SK-N-SH treated with all-trans-retinoic acid at 6 μM for 48 hours (cell line): ENCODE measurements around the gene SDK1.

Experiments used
- ATAC-seq: fragments of 200-7000 bp; cut with Tn5 transposase; 3 replicates; pipeline ENCODE4 v1.9.1; 2020; ENCODE audit warnings: mild to moderate bottlenecking, moderate library complexity
- ARNTL ChIP-seq: fragments of 450-650 bp; formaldehyde crosslinking; IDR thresholded peaks from 2 replicates; pipeline ENCODE4 v1.5.0; 2020; ENCODE audit warnings: low read depth, mild to moderate bottlenecking, moderate library complexity, borderline replicate concordance
- BACH2 ChIP-seq: fragments of 250-450 bp; sonication (Bioruptor Pico); IDR thresholded peaks from 2 replicates; pipeline ENCODE4 v1.9.0; 2021; ENCODE audit warnings: mild to moderate bottlenecking, borderline replicate concordance
- ESRRG ChIP-seq: fragments of 250-450 bp; sonication (Bioruptor Pico); IDR thresholded peaks from 2 replicates; pipeline ENCODE4 v1.6.1; 2021; ENCODE audit warnings: mild to moderate bottlenecking
- GLIS3 ChIP-seq: fragments of 250-450 bp; sonication (Bioruptor Pico); IDR thresholded peaks from 2 replicates; pipeline ENCODE4 v1.5.0; 2020; ENCODE audit warnings: mild to moderate bottlenecking, moderate library complexity
- ISL1 ChIP-seq: fragments of 250-450 bp; sonication (Bioruptor Pico); IDR thresholded peaks from 2 replicates; pipeline ENCODE4 v2.1.2; 2022; ENCODE audit warnings: mild to moderate bottlenecking, moderate library complexity
- OSR1 ChIP-seq: fragments of 250-450 bp; sonication (Bioruptor Pico); IDR thresholded peaks from 2 replicates; pipeline ENCODE4 v1.8.0; 2022; ENCODE audit warnings: moderate library complexity, mild to moderate bottlenecking, inconsistent platforms
- PPARA ChIP-seq: fragments of 250-450 bp; sonication (Bioruptor Pico); IDR thresholded peaks from 2 replicates; pipeline ENCODE4 v1.5.0; 2020; ENCODE audit warnings: mild to moderate bottlenecking, borderline replicate concordance
- RARB ChIP-seq: fragments of 250-450 bp; sonication (Bioruptor Pico); IDR thresholded peaks from 2 replicates; pipeline ENCODE4 v1.8.0; 2021; ENCODE audit warnings: mild to moderate bottlenecking, moderate library complexity
- SNAI2 ChIP-seq: fragments of 250-450 bp; sonication (Bioruptor Pico); IDR thresholded peaks from 2 replicates; pipeline ENCODE4 v1.5.0; 2020; ENCODE audit warnings: mild to moderate bottlenecking, moderate library complexity
- TCF4 ChIP-seq: fragments of 250-450 bp; sonication (Bioruptor Pico); IDR thresholded peaks from 2 replicates; pipeline ENCODE4 v1.8.0; 2021; ENCODE audit warnings: mild to moderate bottlenecking, moderate library complexity, borderline replicate concordance
- TOX ChIP-seq: fragments of 250-450 bp; sonication (Bioruptor Pico); IDR thresholded peaks from 2 replicates; pipeline ENCODE4 v1.8.0; 2021; ENCODE audit warnings: mild to moderate bottlenecking, moderate library complexity, borderline replicate concordance
- ZC3H10 ChIP-seq: fragments of 250-450 bp; sonication (Bioruptor Pico); IDR thresholded peaks from 2 replicates; pipeline ENCODE4 v1.5.1; 2021; ENCODE audit warnings: mild to moderate bottlenecking, moderate library complexity
- ZFP3 ChIP-seq: fragments of 250-450 bp; sonication (Bioruptor Pico); IDR thresholded peaks from 2 replicates; pipeline ENCODE4 v1.5.0; 2020; ENCODE audit warnings: mild to moderate bottlenecking, moderate library complexity
- ZFP30 ChIP-seq: fragments of 450-650 bp; formaldehyde crosslinking; IDR thresholded peaks from 2 replicates; pipeline ENCODE4 v1.5.0; 2022; ENCODE audit warnings: mild to moderate bottlenecking, moderate library complexity
- ZNF565 ChIP-seq: fragments of 450-650 bp; formaldehyde crosslinking; conservative IDR thresholded peaks from 2 replicates; pipeline ENCODE4 v1.5.0; 2020; ENCODE audit warnings: low read depth, mild to moderate bottlenecking, moderate library complexity
- TF ChIP-seq, protein P1 (sequence below): fragments of 250-450 bp; sonication (Bioruptor Pico); IDR thresholded peaks from 2 replicates; pipeline ENCODE4 v1.5.1; 2021; ENCODE audit warnings: mild to moderate bottlenecking, moderate library complexity
- TF ChIP-seq, protein P2 (sequence below): fragments of 250-450 bp; sonication (Bioruptor Pico); IDR thresholded peaks from 2 replicates; pipeline ENCODE4 v1.8.0; 2020; ENCODE audit warnings: mild to moderate bottlenecking, moderate library complexity, borderline replicate concordance
- TF ChIP-seq, protein P3 (sequence below): fragments of 250-450 bp; sonication (Bioruptor Pico); IDR thresholded peaks from 2 replicates; pipeline ENCODE4 v1.5.1; 2020; ENCODE audit warnings: low read depth, mild to moderate bottlenecking, moderate library complexity
- TF ChIP-seq, protein P4 (sequence below): fragments of 250-450 bp; sonication (Bioruptor Pico); IDR thresholded peaks from 2 replicates; pipeline ENCODE4 v1.5.0; 2020; ENCODE audit warnings: mild to moderate bottlenecking, moderate library complexity

SDK1 gene

DNA sequence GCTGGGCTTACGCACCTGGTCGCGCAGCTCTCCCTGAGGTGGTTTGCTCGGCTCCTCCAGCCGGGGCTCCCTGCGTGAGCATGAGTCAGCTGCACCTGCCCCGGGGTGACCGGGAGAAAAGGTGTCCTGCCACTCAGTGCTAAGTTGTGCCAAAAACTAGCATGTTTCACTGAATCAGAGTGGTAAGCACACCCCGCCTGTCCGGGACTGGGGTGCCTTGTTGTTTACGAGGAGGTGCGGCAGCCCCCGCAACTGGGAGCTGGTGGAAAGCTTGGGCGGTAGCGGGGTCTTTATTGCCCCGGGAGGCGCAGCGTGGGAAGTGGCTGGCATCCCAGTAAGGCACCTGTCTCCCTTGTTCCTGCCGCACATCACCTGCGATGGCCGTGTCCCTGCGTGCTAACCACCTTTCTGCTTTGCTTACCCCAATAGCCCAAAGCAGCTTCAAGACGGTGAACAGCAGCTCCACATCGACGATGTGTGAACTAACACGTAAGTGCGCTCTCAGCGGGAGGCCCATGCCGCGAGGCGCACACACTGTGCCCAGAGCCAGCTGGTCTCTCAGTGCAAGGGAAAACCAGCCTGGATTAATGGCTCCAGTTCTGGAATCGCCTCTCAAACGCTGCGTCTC, 874.4 kb downstream of the SDK1 start:
- ATAC-seq, result no peak
- TF ChIP-seq ZFP30 (CRISPR knock-in tag) (no peak), GLIS3 (no peak), PPARA (CRISPR knock-in tag) (no peak), RARB (CRISPR knock-in tag) (no peak), SNAI2 (no peak), OSR1 (CRISPR knock-in tag) (no peak), TOX (CRISPR knock-in tag) (no peak), TCF4 (CRISPR knock-in tag) (no peak), ARNTL (CRISPR knock-in tag) (no peak), ISL1 (CRISPR knock-in tag) (no peak), BACH2 (CRISPR knock-in tag) (no peak), ESRRG (CRISPR knock-in tag) (no peak), ZFP3 (CRISPR knock-in tag) (no peak)
- TF ChIP-seq, protein P1, sequence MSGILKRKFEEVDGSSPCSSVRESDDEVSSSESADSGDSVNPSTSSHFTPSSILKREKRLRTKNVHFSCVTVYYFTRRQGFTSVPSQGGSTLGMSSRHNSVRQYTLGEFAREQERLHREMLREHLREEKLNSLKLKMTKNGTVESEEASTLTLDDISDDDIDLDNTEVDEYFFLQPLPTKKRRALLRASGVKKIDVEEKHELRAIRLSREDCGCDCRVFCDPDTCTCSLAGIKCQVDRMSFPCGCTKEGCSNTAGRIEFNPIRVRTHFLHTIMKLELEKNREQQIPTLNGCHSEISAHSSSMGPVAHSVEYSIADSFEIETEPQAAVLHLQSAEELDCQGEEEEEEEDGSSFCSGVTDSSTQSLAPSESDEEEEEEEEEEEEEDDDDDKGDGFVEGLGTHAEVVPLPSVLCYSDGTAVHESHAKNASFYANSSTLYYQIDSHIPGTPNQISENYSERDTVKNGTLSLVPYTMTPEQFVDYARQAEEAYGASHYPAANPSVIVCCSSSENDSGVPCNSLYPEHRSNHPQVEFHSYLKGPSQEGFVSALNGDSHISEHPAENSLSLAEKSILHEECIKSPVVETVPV (CRISPR knock-in tag), result no peak
- TF ChIP-seq, protein P2, sequence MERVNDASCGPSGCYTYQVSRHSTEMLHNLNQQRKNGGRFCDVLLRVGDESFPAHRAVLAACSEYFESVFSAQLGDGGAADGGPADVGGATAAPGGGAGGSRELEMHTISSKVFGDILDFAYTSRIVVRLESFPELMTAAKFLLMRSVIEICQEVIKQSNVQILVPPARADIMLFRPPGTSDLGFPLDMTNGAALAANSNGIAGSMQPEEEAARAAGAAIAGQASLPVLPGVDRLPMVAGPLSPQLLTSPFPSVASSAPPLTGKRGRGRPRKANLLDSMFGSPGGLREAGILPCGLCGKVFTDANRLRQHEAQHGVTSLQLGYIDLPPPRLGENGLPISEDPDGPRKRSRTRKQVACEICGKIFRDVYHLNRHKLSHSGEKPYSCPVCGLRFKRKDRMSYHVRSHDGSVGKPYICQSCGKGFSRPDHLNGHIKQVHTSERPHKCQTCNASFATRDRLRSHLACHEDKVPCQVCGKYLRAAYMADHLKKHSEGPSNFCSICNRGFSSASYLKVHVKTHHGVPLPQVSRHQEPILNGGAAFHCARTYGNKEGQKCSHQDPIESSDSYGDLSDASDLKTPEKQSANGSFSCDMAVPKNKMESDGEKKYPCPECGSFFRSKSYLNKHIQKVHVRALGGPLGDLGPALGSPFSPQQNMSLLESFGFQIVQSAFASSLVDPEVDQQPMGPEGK (CRISPR knock-in tag), result no peak
- TF ChIP-seq, protein P3, sequence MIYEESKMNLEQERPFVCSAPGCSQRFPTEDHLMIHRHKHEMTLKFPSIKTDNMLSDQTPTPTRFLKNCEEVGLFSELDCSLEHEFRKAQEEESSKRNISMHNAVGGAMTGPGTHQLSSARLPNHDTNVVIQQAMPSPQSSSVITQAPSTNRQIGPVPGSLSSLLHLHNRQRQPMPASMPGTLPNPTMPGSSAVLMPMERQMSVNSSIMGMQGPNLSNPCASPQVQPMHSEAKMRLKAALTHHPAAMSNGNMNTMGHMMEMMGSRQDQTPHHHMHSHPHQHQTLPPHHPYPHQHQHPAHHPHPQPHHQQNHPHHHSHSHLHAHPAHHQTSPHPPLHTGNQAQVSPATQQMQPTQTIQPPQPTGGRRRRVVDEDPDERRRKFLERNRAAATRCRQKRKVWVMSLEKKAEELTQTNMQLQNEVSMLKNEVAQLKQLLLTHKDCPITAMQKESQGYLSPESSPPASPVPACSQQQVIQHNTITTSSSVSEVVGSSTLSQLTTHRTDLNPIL (CRISPR knock-in tag), result no peak
- TF ChIP-seq, protein P4, sequence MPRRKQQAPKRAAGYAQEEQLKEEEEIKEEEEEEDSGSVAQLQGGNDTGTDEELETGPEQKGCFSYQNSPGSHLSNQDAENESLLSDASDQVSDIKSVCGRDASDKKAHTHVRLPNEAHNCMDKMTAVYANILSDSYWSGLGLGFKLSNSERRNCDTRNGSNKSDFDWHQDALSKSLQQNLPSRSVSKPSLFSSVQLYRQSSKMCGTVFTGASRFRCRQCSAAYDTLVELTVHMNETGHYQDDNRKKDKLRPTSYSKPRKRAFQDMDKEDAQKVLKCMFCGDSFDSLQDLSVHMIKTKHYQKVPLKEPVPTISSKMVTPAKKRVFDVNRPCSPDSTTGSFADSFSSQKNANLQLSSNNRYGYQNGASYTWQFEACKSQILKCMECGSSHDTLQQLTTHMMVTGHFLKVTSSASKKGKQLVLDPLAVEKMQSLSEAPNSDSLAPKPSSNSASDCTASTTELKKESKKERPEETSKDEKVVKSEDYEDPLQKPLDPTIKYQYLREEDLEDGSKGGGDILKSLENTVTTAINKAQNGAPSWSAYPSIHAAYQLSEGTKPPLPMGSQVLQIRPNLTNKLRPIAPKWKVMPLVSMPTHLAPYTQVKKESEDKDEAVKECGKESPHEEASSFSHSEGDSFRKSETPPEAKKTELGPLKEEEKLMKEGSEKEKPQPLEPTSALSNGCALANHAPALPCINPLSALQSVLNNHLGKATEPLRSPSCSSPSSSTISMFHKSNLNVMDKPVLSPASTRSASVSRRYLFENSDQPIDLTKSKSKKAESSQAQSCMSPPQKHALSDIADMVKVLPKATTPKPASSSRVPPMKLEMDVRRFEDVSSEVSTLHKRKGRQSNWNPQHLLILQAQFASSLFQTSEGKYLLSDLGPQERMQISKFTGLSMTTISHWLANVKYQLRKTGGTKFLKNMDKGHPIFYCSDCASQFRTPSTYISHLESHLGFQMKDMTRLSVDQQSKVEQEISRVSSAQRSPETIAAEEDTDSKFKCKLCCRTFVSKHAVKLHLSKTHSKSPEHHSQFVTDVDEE (CRISPR knock-in tag), result no peak
- TF ChIP-seq, all 23 proteins: peak for 0

DNA sequence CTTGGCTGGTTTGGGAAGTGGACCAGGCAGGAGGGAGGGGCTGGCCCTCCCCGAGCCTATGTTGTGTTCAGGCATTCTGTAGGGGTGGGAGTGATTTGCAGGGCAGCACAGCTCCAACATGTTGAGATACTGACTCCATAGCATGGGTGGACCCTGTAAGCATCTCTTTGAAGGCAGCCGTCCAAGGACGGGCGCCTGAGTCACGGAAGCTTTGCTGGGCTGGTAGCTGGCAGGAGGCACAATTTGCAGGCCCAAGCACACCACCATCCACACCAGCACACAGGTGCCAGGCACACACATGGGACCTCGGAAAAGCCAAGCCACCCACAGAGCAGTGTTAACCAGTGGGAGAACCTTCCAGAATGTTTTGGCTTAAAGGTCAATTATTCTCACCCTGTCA, 875.9 kb downstream of the SDK1 start:
- TF ChIP-seq ZC3H10, result no peak
- TF ChIP-seq, protein P2 (CRISPR knock-in tag), result no peak
- TF ChIP-seq, protein P4 (CRISPR knock-in tag), result no peak
- TF ChIP-seq PPARA (CRISPR knock-in tag), result no peak
- TF ChIP-seq TCF4 (CRISPR knock-in tag), result no peak
- no peak for TF ChIP-seq ZNF565
- TF ChIP-seq, all 23 proteins: peak for 0
- ATAC-seq, result no peak
